Stimulated activated CD8-positive, alpha-beta memory T cell treated with anti-CD3 and anti-CD28 coated beads, Interleukin-15, amount 100 ng/mL, for 1 hour (primary cell): ENCODE measurements around the gene JPH4.
A peak's percentile ranks its signal among the peaks of the same experiment; 100 is the strongest.

Experiments
- DNase-seq: peaks from one replicate; pipeline ENCODE4 v3.0.0-alpha.2; 2020; ENCODE audit warnings: low read depth

JPH4 gene

DNA sequence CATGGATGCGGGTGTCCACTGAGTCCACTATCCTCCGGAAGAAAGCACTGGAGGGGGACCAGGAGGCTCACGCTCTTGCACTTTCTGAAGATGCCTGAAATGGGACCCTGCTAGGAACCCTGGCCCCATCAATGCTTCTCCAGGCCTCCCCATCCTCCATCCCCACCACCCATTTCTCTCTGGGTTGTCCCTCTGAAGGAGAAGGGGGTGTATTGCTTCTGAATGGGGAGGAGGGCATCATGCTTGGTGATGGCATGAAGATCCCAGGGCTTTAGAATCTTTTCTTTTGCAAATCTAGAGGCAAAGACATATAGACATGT, 681 bp upstream of the JPH4 start:
- no peak for DNase-seq

DNA sequence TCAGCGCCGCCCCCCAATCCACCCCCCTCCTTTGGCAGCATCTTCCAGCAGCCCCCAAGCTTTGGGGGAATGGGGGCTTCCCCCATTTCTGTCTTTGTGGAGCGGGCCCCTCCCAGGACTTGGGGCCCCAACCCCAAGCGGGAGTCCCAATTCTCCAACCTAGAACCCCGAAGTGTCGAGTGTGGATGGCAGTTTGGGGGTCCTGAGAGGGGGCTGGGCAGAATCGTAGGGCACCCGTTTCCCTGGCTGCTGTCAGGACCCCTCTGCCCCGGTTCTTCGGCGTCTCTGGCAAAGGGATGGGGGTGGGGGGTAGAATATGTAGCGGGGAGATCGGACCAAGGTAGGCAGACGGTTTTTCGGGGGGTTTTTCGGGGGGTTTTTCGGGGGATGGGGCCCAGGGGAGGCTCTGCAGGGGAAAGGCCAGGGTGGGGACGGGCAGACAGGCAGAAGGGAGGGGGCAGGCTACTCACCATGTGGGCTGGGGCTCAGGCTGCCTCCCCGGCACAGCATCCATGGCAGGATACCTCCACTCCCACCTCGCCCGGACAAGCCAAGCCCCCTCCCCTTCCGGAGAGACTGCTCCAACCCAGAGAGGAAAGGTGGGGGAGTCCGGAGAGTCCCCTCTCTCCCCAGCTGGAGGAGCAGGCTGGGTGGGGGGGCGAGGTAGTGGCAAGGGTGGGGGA, 739 bp downstream of the JPH4 start:
- no peak for DNase-seq

DNA sequence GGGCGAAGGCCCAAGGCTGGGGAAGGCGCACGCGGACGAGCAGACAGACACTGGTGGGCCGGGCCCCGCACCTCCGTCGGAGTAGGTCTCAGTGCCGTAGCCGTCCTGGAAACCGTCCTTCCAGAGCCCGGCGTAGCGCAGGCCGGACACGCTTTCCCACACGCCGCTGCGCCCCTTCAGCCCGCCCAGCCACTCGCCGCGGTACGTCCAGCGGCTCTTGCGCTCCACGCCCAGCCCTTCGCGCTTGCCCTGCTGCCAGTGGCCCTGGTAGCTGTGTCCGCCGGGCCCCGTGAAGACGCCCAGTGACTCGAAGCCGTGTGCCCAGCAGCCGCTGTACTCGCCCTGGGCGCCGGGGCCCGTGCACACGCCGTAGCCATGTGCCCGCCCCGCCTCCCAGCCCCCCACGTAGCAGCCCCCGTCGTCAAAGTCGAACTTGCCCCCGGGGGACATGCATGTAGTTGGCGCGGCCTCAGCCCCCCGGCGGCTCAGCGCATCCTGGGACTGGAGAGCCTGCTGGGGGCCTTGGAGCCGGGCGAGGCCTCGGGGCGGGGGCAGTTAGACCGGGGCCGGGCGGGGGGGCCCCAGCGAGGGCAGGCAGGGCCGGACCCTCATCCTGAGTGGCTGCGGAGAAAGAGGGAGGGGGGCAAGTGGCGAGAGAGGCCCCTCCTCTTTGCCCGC, 1.4 kb downstream of the JPH4 start:
- DNase-seq: no peak

DNA sequence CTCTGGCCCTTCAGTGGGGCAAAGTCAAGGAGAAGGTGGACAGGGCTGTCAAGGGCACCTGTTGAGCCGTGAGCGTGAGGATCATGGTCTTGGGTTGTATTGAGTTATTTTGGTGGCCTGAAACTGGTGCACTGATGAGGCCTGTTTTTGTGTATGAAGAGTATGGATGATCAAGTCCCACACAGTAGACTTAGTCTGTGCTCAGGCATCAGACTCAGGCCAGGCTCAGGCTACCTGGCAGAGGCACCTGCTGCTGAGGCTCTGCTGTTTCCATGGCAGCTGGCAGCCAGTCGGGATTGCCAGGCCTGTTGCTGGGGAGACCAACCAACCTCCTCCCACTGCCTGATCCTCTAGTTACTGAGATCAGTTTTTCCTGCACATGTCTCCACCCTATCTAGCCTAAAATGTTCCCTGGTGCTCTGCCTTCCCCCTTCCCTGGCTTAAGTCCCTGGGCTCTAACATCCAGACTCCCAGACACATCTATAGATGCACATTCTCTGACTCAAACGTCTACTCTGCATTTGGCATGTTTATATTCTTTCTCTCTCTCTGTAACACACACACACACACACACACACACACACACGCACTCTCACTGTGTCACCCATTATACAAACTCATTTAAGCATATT, 5.1 kb downstream of the JPH4 start:
- no peak for DNase-seq

DNA sequence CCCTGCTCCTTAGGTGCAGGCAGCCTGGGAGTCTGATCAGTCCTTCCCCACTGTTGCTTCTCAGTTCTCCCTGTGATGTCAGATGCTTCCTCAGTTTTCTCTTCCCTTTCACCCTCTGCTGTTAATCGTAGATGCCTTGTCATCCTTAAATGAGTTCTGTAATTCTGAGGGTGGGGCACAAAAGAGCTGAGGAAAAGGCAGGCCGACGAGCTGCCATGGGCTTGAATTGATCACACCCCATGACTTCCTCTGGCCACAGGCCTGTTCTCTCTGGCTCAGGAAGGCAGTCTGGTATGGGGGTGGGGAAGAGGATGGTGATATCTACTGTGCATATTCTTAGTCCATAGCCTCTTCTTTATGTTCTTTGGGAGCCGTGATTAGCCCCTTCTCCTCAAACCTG, 5.8 kb downstream of the JPH4 start:
- no peak for DNase-seq

DNA sequence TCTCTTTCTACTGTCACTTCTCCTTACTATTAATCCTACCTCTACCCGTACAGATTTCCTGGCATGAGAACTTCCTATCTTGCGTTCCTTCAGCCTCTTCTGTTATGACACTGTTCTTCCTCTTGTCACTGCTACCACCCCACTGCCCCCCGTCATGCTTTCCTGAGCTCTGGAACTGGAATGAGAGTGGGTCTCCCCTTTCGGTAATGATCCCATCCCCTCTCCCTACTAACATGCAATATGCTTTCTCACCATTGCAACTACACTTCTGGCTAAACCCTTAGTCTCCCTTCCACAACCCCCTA, 6.1 kb downstream of the JPH4 start:
- no peak for DNase-seq

DNA sequence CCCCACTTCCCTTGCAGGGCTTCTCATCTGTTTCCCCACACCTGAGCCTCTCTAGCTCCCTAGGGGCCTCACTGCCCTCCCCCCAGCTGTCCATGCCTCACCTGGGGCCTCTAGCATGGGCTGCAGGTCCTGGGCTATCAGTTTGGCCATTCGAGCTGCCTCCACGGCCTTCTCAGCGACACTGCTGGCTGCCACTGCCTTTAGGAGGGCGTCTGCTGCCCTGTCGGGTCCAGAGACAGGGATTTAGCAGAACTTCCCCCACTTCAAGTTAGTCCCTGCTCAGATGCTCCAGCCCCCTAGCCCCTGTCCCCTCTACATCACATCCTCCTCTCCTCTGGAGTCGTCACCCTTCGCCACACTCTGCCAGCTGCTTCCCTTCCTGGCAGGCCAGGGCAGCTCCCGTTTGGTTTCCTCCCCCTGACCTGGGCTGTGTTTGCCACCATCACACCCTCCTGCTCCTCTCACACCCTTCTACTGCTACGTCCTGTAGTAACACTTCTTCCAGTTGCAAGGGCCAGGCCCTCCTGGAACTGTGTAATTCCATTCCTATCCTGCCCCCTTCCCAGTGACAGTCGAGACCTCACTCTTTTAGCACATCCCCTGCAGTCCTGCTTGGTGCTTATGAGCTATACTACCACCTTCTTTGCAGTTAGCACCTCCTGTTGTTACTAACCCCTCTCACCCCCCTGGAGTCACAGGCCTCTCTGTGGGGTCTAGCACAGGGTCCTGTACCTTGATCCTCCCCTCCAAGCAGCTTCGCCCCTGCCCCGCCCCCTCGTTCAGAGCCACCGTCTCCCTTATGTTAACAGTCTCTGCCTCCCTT, 6.7 kb downstream of the JPH4 start:
- no peak for DNase-seq

DNA sequence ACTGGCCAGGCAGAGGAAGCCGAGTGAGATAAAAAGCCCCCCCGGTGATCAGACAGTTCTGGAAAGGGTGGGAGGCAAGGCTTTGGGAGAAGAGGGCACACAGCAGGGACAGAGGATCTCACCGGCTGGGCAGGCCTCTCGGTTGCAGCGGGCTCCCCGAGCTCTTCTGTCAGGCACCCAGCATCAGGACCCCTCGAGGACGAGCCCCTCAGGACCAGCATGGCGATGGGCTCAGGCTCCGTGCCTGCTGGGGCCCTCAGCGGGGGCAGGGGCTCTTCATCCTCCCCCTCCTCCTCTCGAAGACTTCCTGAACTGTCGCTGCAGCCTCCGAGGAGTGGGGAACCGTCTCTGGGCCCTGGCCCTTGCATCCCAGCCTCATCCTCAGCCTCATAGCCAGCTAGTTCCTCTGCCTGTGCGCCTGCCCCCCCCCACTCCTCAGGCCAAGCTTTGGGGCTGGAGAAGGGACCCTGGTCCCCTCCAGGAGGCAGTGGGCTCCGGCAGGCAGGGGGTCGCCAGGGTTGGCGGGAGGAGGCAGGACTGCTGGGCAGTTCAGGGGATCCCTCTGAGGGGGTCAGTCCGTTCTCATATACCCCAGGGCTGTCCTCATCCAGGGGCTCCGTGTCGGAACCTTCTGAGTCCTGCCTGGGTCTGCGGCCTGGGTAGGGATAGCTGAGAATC, 7.6 kb downstream of the JPH4 start:
- no peak for DNase-seq

DNA sequence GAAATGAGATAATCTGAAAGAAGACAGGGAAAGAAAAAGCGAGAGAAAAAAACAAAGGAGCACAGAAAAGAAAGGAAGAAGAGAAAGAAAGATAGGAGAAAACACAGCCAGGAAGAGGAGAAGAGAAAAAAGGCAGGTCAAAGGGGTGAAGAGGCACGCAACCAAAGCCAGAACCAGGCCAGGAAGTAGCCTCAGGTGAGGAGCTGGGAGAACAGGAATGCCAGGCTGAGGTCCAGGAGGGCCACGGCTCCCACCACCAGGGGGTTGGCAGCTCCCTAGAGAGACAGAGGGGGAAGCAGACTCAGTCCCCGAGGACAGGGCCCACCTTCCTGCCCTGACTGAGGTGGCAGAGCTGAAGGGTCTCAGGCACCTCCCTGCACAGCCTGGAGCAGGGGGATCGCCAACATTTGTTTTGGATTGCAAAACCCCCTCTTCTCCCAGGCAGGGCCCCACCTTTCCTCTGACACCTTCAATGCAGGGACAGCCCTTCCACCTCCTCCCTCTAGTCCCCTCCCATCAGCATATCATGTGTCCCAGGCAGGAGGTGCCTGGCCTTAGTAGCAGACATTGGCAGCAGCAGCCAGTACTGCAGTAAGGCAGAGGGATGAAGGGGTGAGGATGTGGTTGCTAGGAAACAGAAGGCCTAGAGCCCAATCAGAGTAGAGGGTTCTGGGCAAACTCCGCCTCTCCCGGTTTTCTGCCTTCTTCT, 9.0 kb downstream of the JPH4 start:
- no peak for DNase-seq

DNA sequence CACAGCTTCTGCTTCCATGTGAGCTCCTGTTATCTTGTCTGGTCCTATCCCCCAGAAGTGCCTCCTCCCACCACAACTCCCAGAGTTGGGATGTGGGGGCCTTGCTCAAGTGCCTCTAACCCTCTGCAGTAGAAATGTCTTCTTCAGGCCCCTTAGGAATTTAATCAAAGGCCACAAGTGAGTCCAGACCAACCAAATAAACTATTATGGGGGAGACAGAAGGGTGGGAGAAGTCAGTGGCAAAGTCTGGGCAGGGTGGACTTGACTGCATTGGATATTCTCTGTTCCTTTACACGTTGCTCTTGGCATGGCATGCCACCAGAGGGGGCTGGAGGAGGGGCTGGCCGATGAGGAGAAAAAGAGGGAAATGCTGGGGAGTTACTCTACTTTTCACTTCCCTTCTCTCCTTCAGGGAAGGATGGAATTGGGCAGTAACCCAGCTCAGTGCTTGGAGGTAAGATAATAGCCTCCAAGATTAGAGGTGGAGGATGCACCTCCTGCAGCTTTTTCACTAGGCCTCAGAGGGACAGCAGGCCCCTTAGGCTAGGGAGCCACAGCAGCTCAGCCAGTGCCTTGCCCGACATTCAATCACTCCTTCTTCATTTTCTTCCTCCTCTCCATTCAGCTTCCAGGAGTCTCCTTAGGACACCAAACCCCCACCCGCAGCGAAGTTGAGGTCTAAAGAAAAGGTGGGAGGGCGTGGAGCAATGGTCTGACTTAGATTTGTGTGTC, 9.8 kb downstream of the JPH4 start:
- no peak for DNase-seq

DNA sequence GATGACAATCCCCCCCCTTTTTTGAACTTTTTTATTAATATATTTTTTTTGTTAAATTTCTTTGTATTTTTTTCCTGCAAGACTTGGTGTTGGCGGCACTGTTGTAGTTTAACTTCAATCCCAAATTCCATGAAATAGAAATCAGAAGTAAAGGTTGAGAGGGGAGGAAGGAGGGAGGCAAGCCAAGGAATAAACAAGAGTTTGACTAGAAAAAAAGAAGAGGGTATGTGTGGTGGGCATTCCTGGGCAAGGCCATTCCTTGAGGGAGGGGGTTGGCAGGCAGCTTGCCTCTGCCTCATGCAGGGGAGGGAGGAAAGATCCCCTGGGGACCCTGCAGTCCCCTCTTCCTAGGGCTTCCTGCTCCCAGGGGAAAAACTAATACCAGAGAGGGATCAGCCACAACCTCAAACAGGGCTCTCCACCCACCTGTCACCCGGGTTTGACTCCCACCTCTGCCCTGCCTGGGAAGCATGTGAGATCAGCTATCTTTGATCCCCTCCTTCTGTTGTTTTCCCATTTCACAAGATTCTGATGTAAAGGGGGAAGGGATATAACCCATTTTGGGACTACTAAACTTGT, 10.5 kb downstream of the JPH4 start:
- no peak for DNase-seq

DNA sequence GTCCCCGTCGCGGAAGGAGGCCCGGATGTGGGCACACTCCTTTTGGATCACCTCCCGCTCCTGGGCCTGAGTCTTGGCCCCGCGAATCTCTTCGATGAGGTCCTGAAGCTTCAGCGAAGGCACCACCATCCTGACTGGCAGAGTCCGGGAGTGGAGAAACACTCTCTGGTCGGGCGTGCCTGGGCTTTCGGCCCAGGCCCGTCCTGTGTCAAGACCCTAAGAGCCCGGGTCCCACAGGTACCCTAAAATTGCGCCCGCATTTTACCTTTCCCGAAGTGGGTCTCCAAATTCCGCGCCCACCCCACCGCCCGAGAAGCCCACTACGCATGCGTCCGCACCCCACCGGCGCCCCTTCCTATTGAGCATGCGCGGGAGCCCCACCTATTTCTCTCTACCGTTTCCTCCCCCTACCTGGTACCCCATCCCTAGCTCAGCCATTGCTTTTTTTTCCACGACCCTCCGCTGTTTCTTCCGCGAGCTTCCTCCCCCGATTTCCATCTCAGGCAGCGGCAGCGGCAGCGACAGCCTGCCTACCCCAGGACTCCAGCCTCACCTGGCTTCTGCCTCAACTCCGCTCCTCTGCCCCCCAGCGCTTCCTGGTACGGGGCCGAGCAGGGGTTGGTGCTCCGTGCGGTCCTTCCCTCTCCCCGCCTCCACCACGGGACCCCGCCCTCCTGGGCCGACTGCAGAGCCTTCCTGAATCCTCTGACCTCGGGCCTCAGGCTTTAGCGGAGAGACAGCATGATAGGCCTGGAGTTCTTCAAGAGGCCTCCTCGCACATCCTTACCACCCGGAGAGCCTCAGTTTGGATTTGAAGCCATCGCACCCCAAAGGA, 11.2 kb downstream of the JPH4 start, which contains the start of gene AP1G2:
TSS of gene AP1G2 (minus strand) at position 606 of the 835 bp plus-strand sequence. CDS start at position 129, 477 bp downstream.
- peak; percentile 71 for DNase-seq

DNA sequence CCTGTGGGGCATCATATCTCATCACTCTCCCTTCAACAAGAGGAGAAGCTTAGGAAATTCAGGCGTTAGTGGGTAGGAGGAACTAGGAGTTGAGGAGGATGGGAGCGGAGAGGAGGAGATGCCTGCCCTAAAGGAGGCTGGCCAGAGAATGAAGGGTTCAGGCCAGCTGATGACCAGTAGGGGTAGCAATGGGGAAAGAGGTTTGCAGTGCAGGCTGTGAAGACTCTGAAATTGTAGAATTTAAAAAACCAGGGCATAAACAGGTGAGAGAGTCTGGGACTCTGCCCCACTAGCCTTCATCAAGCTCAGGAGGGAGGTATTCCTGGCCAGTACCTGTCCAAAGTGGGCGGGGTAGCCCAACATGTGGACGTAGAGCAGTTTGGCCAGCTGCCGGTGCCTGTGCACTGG, 11.8 kb downstream of the JPH4 start:
- no peak for DNase-seq

DNA sequence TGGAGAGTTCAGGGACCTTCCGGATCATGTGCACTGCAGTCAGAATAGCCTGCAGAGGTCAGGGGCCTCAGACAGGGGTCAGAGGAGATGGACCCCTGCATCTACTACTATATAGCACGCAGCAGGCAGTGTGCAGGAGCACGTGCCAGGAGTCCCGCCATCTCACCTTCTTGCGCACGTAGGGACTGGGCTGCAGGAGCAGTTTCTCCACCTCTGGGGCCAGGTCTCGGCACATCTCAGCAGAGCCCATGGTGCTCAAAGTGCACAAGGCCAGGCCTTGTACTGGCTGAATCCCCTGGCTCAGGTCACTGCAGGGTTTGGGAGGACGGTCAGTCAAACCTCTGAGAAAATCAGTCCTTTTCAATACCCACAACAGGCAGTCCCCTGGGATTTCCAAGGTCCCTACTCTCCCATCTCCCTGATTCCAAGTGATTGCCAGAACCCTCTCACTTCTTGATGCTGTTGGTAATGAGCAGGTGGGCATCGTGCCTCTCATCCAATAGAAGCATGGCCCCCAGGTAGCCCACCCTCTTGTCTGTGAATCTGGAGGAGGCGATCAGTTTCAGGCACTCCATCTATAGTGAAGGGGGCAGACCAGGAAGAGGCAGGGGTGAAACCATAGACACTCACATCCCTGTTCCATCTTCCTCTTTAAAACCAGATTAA, 12.3 kb downstream of the JPH4 start:
- no peak for DNase-seq

DNA sequence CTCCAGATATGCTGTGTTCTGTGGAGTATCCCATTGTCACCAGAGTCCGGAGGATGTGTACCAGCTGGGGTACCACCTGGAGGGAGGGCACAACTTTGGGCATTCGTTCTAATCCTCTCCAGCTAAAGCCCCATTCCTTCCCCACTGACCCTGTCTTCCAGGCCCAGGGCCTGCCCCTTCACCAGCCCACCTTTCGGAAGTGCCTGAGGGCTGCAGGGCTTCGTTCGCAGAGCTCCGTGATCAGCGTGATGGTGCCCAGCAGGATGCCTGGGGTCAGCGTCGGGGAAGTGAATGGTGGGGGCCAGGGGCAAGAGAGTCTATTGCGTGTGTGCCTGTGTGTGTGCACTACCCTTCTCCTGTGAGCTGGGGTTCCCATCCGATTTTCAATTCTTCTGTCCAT, 13.0 kb downstream of the JPH4 start:
- DNase-seq: no peak

DNA sequence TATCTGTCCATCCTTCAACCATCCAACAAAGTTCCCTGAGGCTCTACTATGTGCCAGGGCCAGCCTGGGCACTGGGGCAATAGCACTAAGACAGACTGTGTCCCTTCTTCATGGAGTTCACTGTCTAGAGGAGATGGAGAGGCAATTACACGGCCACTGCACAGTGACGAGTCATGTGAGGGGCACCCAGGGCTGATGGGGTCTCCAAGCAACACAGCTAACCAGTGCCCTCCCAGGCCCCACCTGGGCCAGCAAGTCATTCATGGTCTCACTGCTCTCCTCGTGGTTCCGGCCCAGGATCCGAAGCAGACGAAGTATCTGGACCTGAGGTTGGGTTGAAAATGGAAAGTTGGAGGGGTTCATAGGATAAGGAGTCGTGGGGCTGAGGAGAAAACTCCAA, 13.7 kb downstream of the JPH4 start:
- no peak for DNase-seq

DNA sequence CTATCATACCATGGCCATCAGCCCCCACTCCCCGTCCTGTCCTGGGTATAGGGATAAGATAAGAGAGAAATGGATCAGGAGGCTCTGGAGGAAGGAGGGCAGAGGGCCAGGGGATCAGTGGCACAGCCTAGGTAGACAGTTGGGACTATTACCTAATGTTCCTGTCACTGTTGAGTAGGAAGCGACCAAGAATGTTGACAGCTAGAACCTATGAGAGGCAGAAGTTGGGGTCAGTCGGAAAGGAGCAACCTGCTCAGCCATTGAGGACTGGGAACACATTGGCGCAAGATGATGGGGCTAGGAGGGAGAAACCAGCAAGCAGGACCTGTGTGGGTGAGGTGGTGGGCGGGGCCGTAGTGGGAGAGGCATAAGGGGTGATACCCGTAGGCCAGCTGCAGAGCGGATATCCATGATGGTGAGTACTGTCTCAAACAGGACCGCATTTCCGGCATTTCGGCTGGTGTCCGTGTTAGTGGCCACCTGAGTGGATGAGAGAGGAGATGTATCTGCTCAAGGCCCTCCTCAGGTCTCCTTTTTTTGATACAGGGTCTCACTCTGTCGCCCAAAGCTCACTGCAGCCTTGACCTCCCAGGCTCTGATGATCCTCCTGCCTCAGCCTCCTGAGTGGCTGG, 14.3 kb downstream of the JPH4 start:
- no peak for DNase-seq

DNA sequence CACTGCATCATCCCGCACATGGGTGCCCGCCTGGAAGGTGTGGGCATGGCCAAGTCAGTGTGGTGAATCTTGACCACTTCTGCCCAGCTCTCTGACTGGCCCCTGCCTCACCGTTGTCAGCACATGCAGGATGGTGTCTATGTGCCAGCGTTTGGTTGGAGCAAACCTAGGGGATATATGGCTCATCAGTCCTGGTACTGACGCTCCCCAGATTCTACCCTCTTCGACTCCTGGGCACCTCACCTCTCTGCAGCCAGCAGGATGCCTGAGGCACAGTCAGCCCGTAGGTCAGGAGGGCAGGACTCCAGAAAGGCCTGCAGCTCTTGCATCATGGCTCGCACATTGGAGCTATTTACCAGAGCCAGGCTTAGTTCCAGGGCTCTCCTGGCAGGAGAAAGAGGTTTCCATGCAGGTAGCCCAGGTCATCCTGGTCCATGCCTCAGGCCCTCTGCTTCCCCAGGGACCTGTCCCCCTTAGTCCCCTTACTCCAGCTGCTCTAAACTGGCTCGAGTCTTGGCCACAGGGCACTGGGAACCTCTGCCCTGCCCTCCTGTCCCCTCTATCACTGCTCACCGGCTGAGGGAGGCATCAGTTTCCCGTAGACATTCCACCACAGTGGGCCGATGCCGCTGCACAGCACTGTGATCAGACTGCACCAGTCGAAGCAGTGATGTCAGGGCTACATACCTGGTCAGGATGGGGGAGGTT, 15.0 kb downstream of the JPH4 start:
- DNase-seq: no peak
